ENCODE results near the gene MRPS31. TPM values are rescaled to one million over a fixed set of nuclear protein-coding genes. Genes with fewer than 3 reads are reported as not detected.

Gene MRPS31
- total and polyA plus RNA-seq, 10 of the 15 experiments (the other 5 are each of a cell fraction or from before 2014, with no cell fraction given) = 20.3 to 60.9 (median 43.1) TPM

DNA sequence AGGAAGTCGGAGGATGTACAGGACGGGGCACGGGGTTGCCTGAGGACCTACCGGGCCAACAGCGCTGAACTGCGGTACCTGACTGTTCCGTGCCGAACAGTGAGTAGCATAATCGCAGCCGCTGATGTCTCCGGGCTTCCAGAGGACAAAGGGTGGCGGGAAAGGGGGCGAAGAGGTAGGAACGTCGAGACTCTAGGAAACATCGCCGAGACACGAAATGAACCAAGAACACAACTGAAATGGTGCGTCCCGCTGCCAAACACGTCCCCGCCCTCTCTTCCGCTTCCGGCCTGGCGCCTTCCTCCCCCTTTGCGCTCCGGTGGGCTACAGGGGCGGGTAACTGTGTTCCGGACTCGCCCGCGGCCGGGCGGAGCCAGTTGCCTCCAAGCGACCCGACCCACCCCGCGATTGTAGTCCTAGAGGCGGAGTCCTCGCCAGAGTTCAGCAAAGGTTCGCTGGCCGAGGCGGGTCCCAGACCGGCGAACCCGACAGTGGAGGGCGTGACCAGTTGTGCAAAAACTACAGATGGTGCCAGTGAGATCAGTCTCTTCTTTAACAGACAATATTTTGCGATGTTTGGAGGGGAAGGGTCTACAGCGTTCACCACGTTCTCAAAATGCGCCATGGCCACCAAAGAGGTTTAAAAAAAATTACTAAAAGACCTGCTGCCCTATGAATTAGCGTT, at the start of gene MRPS31 (continued):
- TF ChIP-seq, protein P1, sequence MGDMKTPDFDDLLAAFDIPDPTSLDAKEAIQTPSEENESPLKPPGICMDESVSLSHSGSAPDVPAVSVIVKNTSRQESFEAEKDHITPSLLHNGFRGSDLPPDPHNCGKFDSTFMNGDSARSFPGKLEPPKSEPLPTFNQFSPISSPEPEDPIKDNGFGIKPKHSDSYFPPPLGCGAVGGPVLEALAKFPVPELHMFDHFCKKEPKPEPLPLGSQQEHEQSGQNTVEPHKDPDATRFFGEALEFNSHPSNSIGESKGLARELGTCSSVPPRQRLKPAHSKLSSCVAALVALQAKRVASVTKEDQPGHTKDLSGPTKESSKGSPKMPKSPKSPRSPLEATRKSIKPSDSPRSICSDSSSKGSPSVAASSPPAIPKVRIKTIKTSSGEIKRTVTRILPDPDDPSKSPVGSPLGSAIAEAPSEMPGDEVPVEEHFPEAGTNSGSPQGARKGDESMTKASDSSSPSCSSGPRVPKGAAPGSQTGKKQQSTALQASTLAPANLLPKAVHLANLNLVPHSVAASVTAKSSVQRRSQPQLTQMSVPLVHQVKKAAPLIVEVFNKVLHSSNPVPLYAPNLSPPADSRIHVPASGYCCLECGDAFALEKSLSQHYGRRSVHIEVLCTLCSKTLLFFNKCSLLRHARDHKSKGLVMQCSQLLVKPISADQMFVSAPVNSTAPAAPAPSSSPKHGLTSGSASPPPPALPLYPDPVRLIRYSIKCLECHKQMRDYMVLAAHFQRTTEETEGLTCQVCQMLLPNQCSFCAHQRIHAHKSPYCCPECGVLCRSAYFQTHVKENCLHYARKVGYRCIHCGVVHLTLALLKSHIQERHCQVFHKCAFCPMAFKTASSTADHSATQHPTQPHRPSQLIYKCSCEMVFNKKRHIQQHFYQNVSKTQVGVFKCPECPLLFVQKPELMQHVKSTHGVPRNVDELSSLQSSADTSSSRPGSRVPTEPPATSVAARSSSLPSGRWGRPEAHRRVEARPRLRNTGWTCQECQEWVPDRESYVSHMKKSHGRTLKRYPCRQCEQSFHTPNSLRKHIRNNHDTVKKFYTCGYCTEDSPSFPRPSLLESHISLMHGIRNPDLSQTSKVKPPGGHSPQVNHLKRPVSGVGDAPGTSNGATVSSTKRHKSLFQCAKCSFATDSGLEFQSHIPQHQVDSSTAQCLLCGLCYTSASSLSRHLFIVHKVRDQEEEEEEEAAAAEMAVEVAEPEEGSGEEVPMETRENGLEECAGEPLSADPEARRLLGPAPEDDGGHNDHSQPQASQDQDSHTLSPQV (IDR thresholded peaks at IDR 0.05) = no peak
- TF ChIP-seq EP300 (IDR thresholded peaks at IDR 0.05; ENCODE audit: borderline replicate concordance in 1 of 2, control insufficient read depth in 1 of 2, low read depth in 2 of 2, low read length in 2 of 2) (no peak), ZBED1 (IDR thresholded peaks at IDR 0.05; ENCODE audit: borderline replicate concordance) (no peak; the same call in 1 of the 2 replicates), RELB (IDR thresholded peaks at IDR 0.05; ENCODE audit: low read depth) (peak; percentile 97), ZNF24 (IDR thresholded peaks at IDR 0.05) (peak; percentile 62), FOS (IDR thresholded peaks at IDR 0.05; ENCODE audit: borderline replicate concordance, extremely low read depth, insufficient read length) (no peak), CHD2 (IDR thresholded peaks at IDR 0.05; ENCODE audit: borderline replicate concordance, low read depth, low read length) (peak; percentile 49; the same call in 1 of the 2 replicates), ESRRA (IDR thresholded peaks at IDR 0.05; ENCODE audit: low read length) (peak; percentile 66), PBX3 (IDR thresholded peaks at IDR 0.05; ENCODE audit: insufficient replicate concordance, low read depth, low read length) (peak; percentile 54), PAX8 (IDR thresholded peaks at IDR 0.05) (no peak), ZNF384 (IDR thresholded peaks at IDR 0.05; ENCODE audit: borderline replicate concordance, low read depth, low read length) (no peak), NFXL1 (IDR thresholded peaks at IDR 0.05; ENCODE audit: borderline replicate concordance) (no peak), RAD51 (IDR thresholded peaks at IDR 0.05) (no peak), ZNF622 (IDR thresholded peaks at IDR 0.05) (no peak), IRF5 (IDR thresholded peaks at IDR 0.05; ENCODE audit: borderline replicate concordance) (peak; percentile 52; the same call in 1 of the 2 replicates), TCF7 (IDR thresholded peaks at IDR 0.05; ENCODE audit: borderline replicate concordance) (peak; percentile 67), NR2C1 (IDR thresholded peaks at IDR 0.05) (peak; percentile 86), RB1 (IDR thresholded peaks at IDR 0.05; ENCODE audit: borderline replicate concordance) (peak; percentile 98), DPF2 (IDR thresholded peaks at IDR 0.05) (peak; percentile 59; the same call in 1 of the 2 replicates)
